Sigmoid colon (tissue), 7 donors: ENCODE results near the gene GPC5. TPM values are rescaled to one million over a fixed set of nuclear protein-coding genes. Genes with fewer than 3 reads are reported as not detected.

Experiments used
- DNase-seq: peaks from one replicate; pipeline ENCODE4 v3.0.0-alpha.2; 2019
- H3K27ac ChIP-seq, 4 donors: fragments of 200-600 bp; sonication (generic); one replicate each; pipeline ENCODE4 v1.5.1; 2016 to 2019; ENCODE audit warnings: mild to moderate bottlenecking in 1 of 4
- H3K27me3 ChIP-seq, 3 donors: fragments of 200-600 bp; sonication (generic); one replicate each; pipeline ENCODE4 v1.5.1; 2019; ENCODE audit warnings: mild to moderate bottlenecking in 1 of 3
- H3K36me3 ChIP-seq, 4 donors: fragments of 200-600 bp; sonication (generic); one replicate each; pipeline ENCODE4 v1.5.1; 2016 to 2019
- H3K4me1 ChIP-seq, 4 donors: fragments of 200-600 bp; sonication (generic); one replicate each; pipeline ENCODE4 v1.5.1; 2017 to 2019
- H3K4me3 ChIP-seq, 4 donors: fragments of 200-600 bp; sonication (generic); one replicate each; pipeline ENCODE4 v1.5.1; 2017 to 2019; ENCODE audit warnings: mild to moderate bottlenecking in 2 of 4, moderate library complexity in 1 of 4
- H3K9me3 ChIP-seq, 4 donors: fragments of 200-600 bp in 3 of 4; sonication (generic) in 3 of 4; one replicate each; pipeline versions ENCODE4 v1.5.1 to v1.6.1; 2013 to 2019
- CTCF ChIP-seq, 4 experiments: fragments of 450-650 bp in 3 of 4; fragments of 200-600 bp in 1 of 4; IDR thresholded peaks; one replicate each; pipeline ENCODE4 v1.5.1; 2016 to 2019; ENCODE audit warnings: antibody characterized with exemption in 4 of 4, mild to moderate bottlenecking in 3 of 4, moderate library complexity in 2 of 4
- EP300 ChIP-seq, 4 donors: sonication (generic); formaldehyde crosslinking; IDR thresholded peaks; one replicate each; pipeline ENCODE4 v1.6.1; 2017; ENCODE audit warnings: antibody characterized with exemption in 4 of 4
- POLR2A ChIP-seq, 2 donors: fragments of 450-650 bp; IDR thresholded peaks; one replicate each; pipeline ENCODE4 v1.6.1; 2016; ENCODE audit warnings: antibody characterized with exemption in 2 of 2, mild to moderate bottlenecking in 2 of 2, moderate library complexity in 2 of 2
- POLR2AphosphoS5 ChIP-seq, 4 donors: sonication (generic); formaldehyde crosslinking; IDR thresholded peaks; one replicate each; pipeline ENCODE4 v1.6.1; 2017; ENCODE audit warnings: antibody characterized with exemption in 4 of 4
- WGBS, 2 donors: extraction: QIAGEN DNeasy Blood & Tissue Kit; methylation state at CpG; one replicate each; pipeline ENCODE4 v1.1.7; 2013; 5-methylcytosine and 5-hydroxymethylcytosine counted together
- intact Hi-C: fragments of 100-400 bp; cut with DNase I; formaldehyde crosslinking; loops from one replicate; pipeline ENCODE4 v1.15.1; 2023
- polyA plus RNA-seq, 3 donors: library from polyadenylated mRNA; stranded (reverse); fragments of 200-250 nt; gene quantifications; one replicate each; pipeline ENCODE4 v1.2.3, GENCODE V29; 2013
- total RNA-seq, 4 donors: library from RNA; depleted of rRNA; stranded (reverse); fragments of >200 nt; gene quantifications; one replicate each; pipeline ENCODE4 v1.1.0, GENCODE V29; 2016
- donor health status: healthy with polysubstance abuse.
- donor health status: Bipolar disorder and iron deficiency.
- donor health status: healthy.

Gene GPC5
- total and polyA plus RNA-seq, 7 donors = 0.39 to 3.9 (median 2.9) TPM; not detected in 2

GRCh38 chr13:92362717-92363116 lies 964.3 kb downstream of the GPC5 start:
- Histone ChIP-seq H3K4me3 (no peak overlapping the region), H3K27me3 (no peaks in the 10 kb centered on the region), H3K36me3 (no peaks in the 10 kb centered on the region), H3K27ac (no peak overlapping the region), H3K4me1 (no peaks in the 10 kb centered on the region), H3K9me3 (no peaks in the 10 kb centered on the region)
- TF ChIP-seq EP300 (IDR thresholded peaks at IDR 0.05) (no peak), POLR2AphosphoS5 (IDR thresholded peaks at IDR 0.05) (no peak), CTCF (IDR thresholded peaks at IDR 0.05) (no peak), POLR2A (IDR thresholded peaks at IDR 0.05) (no peak)
- WGBS, 2 donors = 53 to 55% methylated on average over 2 of the region's 2 CpGs
- intact Hi-C loops = no loop called here
- DNase-seq = no peak

- no peaks in the 10 kb centered on the region for H3K36me3 ChIP-seq
- no peaks in the 10 kb centered on the region for H3K4me1 ChIP-seq
- no peak for DNase-seq
- no peak overlapping the region for H3K27ac ChIP-seq
- H3K4me3 ChIP-seq = no peak overlapping the region
- H3K27me3 ChIP-seq = no peaks in the 10 kb centered on the region
- H3K9me3 ChIP-seq = no peaks in the 10 kb centered on the region
- intact Hi-C loops = no loop called here
- TF ChIP-seq POLR2AphosphoS5 (IDR thresholded peaks at IDR 0.05) = no peak
- no peak for TF ChIP-seq CTCF (IDR thresholded peaks at IDR 0.05)
- no peak for TF ChIP-seq EP300 (IDR thresholded peaks at IDR 0.05)
- no peak for TF ChIP-seq POLR2A (IDR thresholded peaks at IDR 0.05)
Measured at GRCh38 chr13:92365904-92366303, 967.5 kb downstream of the GPC5 start.

- no peaks in the 10 kb centered on the region for H3K4me1 ChIP-seq
- WGBS, 2 donors = 81 to 90% methylated on average over 1 of the region's 1 CpG
- no peaks in the 10 kb centered on the region for H3K9me3 ChIP-seq
- intact Hi-C loops = no loop called here
- no peaks in the 10 kb centered on the region for H3K36me3 ChIP-seq
- H3K4me3 ChIP-seq = no peak overlapping the region
- H3K27me3 ChIP-seq = no peaks in the 10 kb centered on the region
- no peak for TF ChIP-seq CTCF (IDR thresholded peaks at IDR 0.05)
- TF ChIP-seq EP300 (IDR thresholded peaks at IDR 0.05) = no peak
- TF ChIP-seq POLR2AphosphoS5 (IDR thresholded peaks at IDR 0.05) = no peak
- TF ChIP-seq POLR2A (IDR thresholded peaks at IDR 0.05) = no peak
- DNase-seq = no peak
- no peak overlapping the region for H3K27ac ChIP-seq
Measured at GRCh38 chr13:92377396-92377795, 979.0 kb downstream of the GPC5 start.

- no peak overlapping the region for H3K27ac ChIP-seq
- WGBS, 2 donors = 60 to 68% methylated on average over 3 of the region's 3 CpGs
- no peaks in the 10 kb centered on the region for H3K9me3 ChIP-seq
- H3K27me3 ChIP-seq = no peaks in the 10 kb centered on the region
- no peak for TF ChIP-seq POLR2AphosphoS5 (IDR thresholded peaks at IDR 0.05)
- TF ChIP-seq CTCF (IDR thresholded peaks at IDR 0.05) = no peak
- no peak for TF ChIP-seq EP300 (IDR thresholded peaks at IDR 0.05)
- no peak for TF ChIP-seq POLR2A (IDR thresholded peaks at IDR 0.05)
- DNase-seq = no peak
- H3K4me3 ChIP-seq = no peak overlapping the region
- intact Hi-C loops = no loop called here
- no peaks in the 10 kb centered on the region for H3K4me1 ChIP-seq
- H3K36me3 ChIP-seq = no peaks in the 10 kb centered on the region
Measured at GRCh38 chr13:92379371-92379770, 981.0 kb downstream of the GPC5 start.

GRCh38 chr13:92384410-92384809 lies 986.0 kb downstream of the GPC5 start:
- Histone ChIP-seq H3K4me1 (no peaks in the 10 kb centered on the region), H3K27me3 (no peaks in the 10 kb centered on the region), H3K9me3 (no peaks in the 10 kb centered on the region), H3K36me3 (no peaks in the 10 kb centered on the region), H3K27ac (no peak overlapping the region), H3K4me3 (no peak overlapping the region)
- DNase-seq = no peak
- intact Hi-C loops = no loop called here
- TF ChIP-seq POLR2A (IDR thresholded peaks at IDR 0.05) (no peak), EP300 (IDR thresholded peaks at IDR 0.05) (no peak), CTCF (IDR thresholded peaks at IDR 0.05) (no peak), POLR2AphosphoS5 (IDR thresholded peaks at IDR 0.05) (no peak)
- 78 to 82% methylated on average over 5 of the region's 5 CpGs for WGBS, 2 donors
